H1 (cell line): ENCODE results near the gene SPATA31D4. TPM values are rescaled to one million over a fixed set of nuclear protein-coding genes. Genes with fewer than 3 reads are reported as not detected.
"Not testable (repeated sequence)": the region's sequence is repeated elsewhere in the genome, so short reads cannot be mapped to it uniquely, and the experiment has no call there.

Experiments used
- CTCF ChIA-PET: fragments of 300-600 bp; sonication (Branson Sonifier 250); formaldehyde crosslinking; loops from one replicate; lab custom pipeline; 2021; ENCODE audit not compliant: partially characterized antibody; lab: Charles Lee
- POLR2A ChIA-PET: fragments of 300-600 bp; sonication (Branson Sonifier 250); formaldehyde crosslinking; loops from one replicate; lab custom pipeline; 2021; ENCODE audit warnings: inconsistent platforms; ENCODE audit not compliant: partially characterized antibody; lab: Charles Lee
- DNase-seq, 2 experiments: peaks; one replicate each; pipeline versions ENCODE4 v3.0.0 to v3.0.0-alpha.2; 2010 to 2022; ENCODE audit warnings: low spot score in 2 of 2, low read depth in 1 of 2, mixed read lengths in 1 of 2
- FAIRE-seq: peaks from 2 replicates; lab custom pipeline; 2011; peaks lifted over from hg19 to GRCh38; lab: Jason Lieb, UNC
- H2AFZ ChIP-seq: 2 replicates; pipeline ENCODE4 v1.8.1; 2012; ENCODE audit warnings: low read length, inconsistent platforms
- H2AK5ac ChIP-seq: 2 replicates; pipeline ENCODE4 v1.6.1; 2013; ENCODE audit warnings: low read depth, low read length
- H2BK120ac ChIP-seq: replicated peaks from 2 replicates; pipeline ENCODE3; 2013; ENCODE audit warnings: low read depth, low read length, inconsistent platforms
- H2BK12ac ChIP-seq: 2 replicates; pipeline ENCODE4 v1.6.1; 2013; ENCODE audit warnings: low read depth, low read length
- H2BK15ac ChIP-seq: 2 replicates; pipeline ENCODE4 v1.6.1; 2013; ENCODE audit warnings: low read length
- H2BK20ac ChIP-seq: 2 replicates; pipeline ENCODE4 v1.6.1; 2013; ENCODE audit warnings: low read length
- H2BK5ac ChIP-seq: 2 replicates; pipeline ENCODE4 v1.6.1; 2013; ENCODE audit warnings: low read depth, low read length
- H3K14ac ChIP-seq: 2 replicates; pipeline ENCODE4 v1.6.1; 2013; ENCODE audit warnings: inconsistent platforms; ENCODE audit not compliant: insufficient read length
- H3K18ac ChIP-seq: 2 replicates; pipeline ENCODE4 v1.6.1; 2013; ENCODE audit warnings: low read length; ENCODE audit errors: extremely low read depth
- H3K23ac ChIP-seq: 2 replicates; pipeline ENCODE4 v1.6.1; 2013; ENCODE audit warnings: inconsistent platforms; ENCODE audit not compliant: insufficient read length
- H3K23me2 ChIP-seq: 2 replicates; pipeline ENCODE4 v1.6.1; 2013; ENCODE audit warnings: low read depth, low read length
- H3K27ac ChIP-seq: 2 replicates; pipeline ENCODE4 v1.6.1; 2011; ENCODE audit warnings: low read depth, low read length, inconsistent platforms
- H3K27me3 ChIP-seq, 4 experiments: replicated peaks in 1 of 4; 1 replicate in 1 of 4; 2 replicates in 3 of 4; pipeline versions ENCODE4 v1.6.1 to v1.8.1; 2011 to 2013; ENCODE audit warnings: low read length in 3 of 4, mild to moderate bottlenecking in 3 of 4, inconsistent platforms in 2 of 4, mixed read lengths in 2 of 4, moderate library complexity in 1 of 4; ENCODE audit not compliant: control insufficient read depth in 3 of 4, insufficient read depth in 3 of 4; ENCODE audit errors: extremely low read depth in 1 of 4
- H3K36me3 ChIP-seq, 4 experiments: 2 replicates each; pipeline versions ENCODE4 v1.6.1 to v1.8.1; 2011 to 2013; ENCODE audit warnings: mild to moderate bottlenecking in 4 of 4, low read length in 3 of 4, moderate library complexity in 2 of 4, control low read depth in 1 of 4, inconsistent platforms in 1 of 4; ENCODE audit not compliant: insufficient read depth in 4 of 4, control insufficient read depth in 2 of 4
- H3K4ac ChIP-seq: replicated peaks from 2 replicates; pipeline ENCODE3; 2013; ENCODE audit warnings: low read length, low read depth, mixed read lengths, inconsistent platforms; ENCODE audit not compliant: insufficient read length
- H3K4me1 ChIP-seq, 4 experiments: replicated peaks in 1 of 4; 1 replicate in 1 of 4; 2 replicates in 3 of 4; pipeline versions ENCODE4 v1.6.1 to v1.8.1; 2011 to 2013; ENCODE audit warnings: low read length in 3 of 4, inconsistent platforms in 2 of 4, mixed read lengths in 1 of 4; ENCODE audit not compliant: insufficient read depth in 4 of 4, control insufficient read depth in 3 of 4
- H3K4me2 ChIP-seq, 2 experiments: 2 replicates each; pipeline versions ENCODE4 v1.6.1 to v1.8.1; 2011 to 2013; ENCODE audit warnings: low read depth in 2 of 2, low read length in 2 of 2, control low read depth in 1 of 2, inconsistent platforms in 1 of 2, mild to moderate bottlenecking in 1 of 2; ENCODE audit not compliant: insufficient read depth in 1 of 2
- H3K4me3 ChIP-seq, 4 experiments: fragments of 200-600, 300-600 bp in 1 of 4; sonication (generic), shearing (Covaris generic), sonication (Bioruptor Twin) in 1 of 4; 2 replicates each; pipeline versions ENCODE4 v1.5.1 to v1.8.1; 2011 to 2016; ENCODE audit warnings: low read length in 4 of 4, low read depth in 3 of 4, control low read depth in 2 of 4, inconsistent platforms in 2 of 4, mild to moderate bottlenecking in 2 of 4, mixed read lengths in 1 of 4, moderate library complexity in 1 of 4; ENCODE audit not compliant: insufficient read depth in 2 of 4; ENCODE audit errors: extremely low read depth in 1 of 4
- H3K56ac ChIP-seq: replicated peaks from 2 replicates; pipeline ENCODE3; 2013; ENCODE audit warnings: low read depth, mild to moderate bottlenecking, mixed read lengths, low read length, inconsistent platforms; ENCODE audit not compliant: insufficient read length
- H3K79me1 ChIP-seq: 2 replicates; pipeline ENCODE4 v1.6.1; 2013; ENCODE audit warnings: low read depth, low read length, control low read depth
- H3K79me2 ChIP-seq, 2 experiments: 2 replicates each; pipeline versions ENCODE4 v1.6.1 to v1.8.1; 2012 to 2013; ENCODE audit warnings: low read length in 2 of 2, mild to moderate bottlenecking in 2 of 2, inconsistent platforms in 1 of 2; ENCODE audit not compliant: insufficient read depth in 2 of 2, control insufficient read depth in 1 of 2
- H3K9ac ChIP-seq, 4 experiments: replicated peaks in 1 of 4; 1 replicate in 1 of 4; 2 replicates in 3 of 4; pipeline versions ENCODE4 v1.6.1 to v1.8.1; 2011 to 2013; ENCODE audit warnings: low read depth in 3 of 4, low read length in 3 of 4, control low read depth in 2 of 4, mild to moderate bottlenecking in 2 of 4, moderate library complexity in 2 of 4, inconsistent platforms in 1 of 4; ENCODE audit errors: extremely low read depth in 1 of 4
- H3K9me3 ChIP-seq, 2 experiments: 2 replicates each; pipeline versions ENCODE4 v1.6.1 to v1.8.1; 2012 to 2013; ENCODE audit warnings: mild to moderate bottlenecking in 2 of 2, moderate library complexity in 2 of 2, control low read depth in 1 of 2, inconsistent platforms in 1 of 2, low read depth in 1 of 2, low read length in 1 of 2, mixed read lengths in 1 of 2; ENCODE audit not compliant: insufficient read depth in 2 of 2
- H4K20me1 ChIP-seq, 2 experiments: replicated peaks in 1 of 2; 2 replicates each; pipeline versions ENCODE3 to v1.8.1; 2011 to 2013; ENCODE audit warnings: inconsistent platforms in 2 of 2, low read length in 2 of 2, mild to moderate bottlenecking in 1 of 2; ENCODE audit not compliant: insufficient read depth in 2 of 2, control insufficient read depth in 1 of 2
- H4K5ac ChIP-seq: 2 replicates; pipeline ENCODE4 v1.6.1; 2013; ENCODE audit warnings: low read length, low read depth, mixed read lengths, inconsistent platforms; ENCODE audit not compliant: insufficient read length
- H4K8ac ChIP-seq: 2 replicates; pipeline ENCODE4 v1.8.0; 2013; ENCODE audit warnings: mild to moderate bottlenecking, moderate library complexity, low read length, inconsistent platforms; ENCODE audit not compliant: insufficient read depth; ENCODE audit errors: extremely low read depth
- H4K91ac ChIP-seq: replicated peaks from 2 replicates; pipeline ENCODE3; 2013; ENCODE audit warnings: low read length, mixed read lengths, inconsistent platforms; ENCODE audit not compliant: insufficient read length
- WGBS, 2 experiments: shearing (Covaris generic) in 1 of 2; methylation state at CpG; one replicate each; pipeline versions ENCODE4 v1.1.6 to v1.1.7; 2013 to 2015; ENCODE audit warnings: low lambda C conversion rate in 2 of 2, mixed read lengths in 2 of 2, inconsistent platforms in 1 of 2, low coverage in 1 of 2, missing lambda C conversion rate in 1 of 2; ENCODE audit not compliant: insufficient replicate concordance in 2 of 2, insufficient coverage in 1 of 2, insufficient read length in 1 of 2; ENCODE audit errors: extremely low coverage in 1 of 2, missing lambda C conversion rate in 1 of 2; 5-methylcytosine and 5-hydroxymethylcytosine counted together
- polyA plus RNA-seq, 7 experiments: library from polyadenylated mRNA; depleted of rRNA in 3 of 7; stranded (reverse) in 5 of 7; unstranded in 2 of 7; fragments of >200 nt in 5 of 7; fragments of 200-250 nt in 2 of 7; gene quantifications; 1 replicate in 5 of 7; 2 replicates in 1 of 7; 4 replicates in 1 of 7; pipeline versions ENCODE4 v1.2.1 to v1.2.3, GENCODE V29; 2011 to 2013; ENCODE audit warnings: missing spikeins in 2 of 7, mixed read lengths in 2 of 7
- total RNA-seq: library from RNA; stranded (reverse); fragmentation: NEBNext Ultra II Directional; extraction: Animal tissue kit (Norgen Biotek cat#: 25700); gene quantifications from 2 replicates; pipeline ENCODE4 v1.2.1, GENCODE V29; 2021

Gene SPATA31D4
- total and polyA plus RNA-seq, 2 of the 8 experiments (the other 6 are each of a cell fraction or from before 2014, with no cell fraction given) = not detected

DNA sequence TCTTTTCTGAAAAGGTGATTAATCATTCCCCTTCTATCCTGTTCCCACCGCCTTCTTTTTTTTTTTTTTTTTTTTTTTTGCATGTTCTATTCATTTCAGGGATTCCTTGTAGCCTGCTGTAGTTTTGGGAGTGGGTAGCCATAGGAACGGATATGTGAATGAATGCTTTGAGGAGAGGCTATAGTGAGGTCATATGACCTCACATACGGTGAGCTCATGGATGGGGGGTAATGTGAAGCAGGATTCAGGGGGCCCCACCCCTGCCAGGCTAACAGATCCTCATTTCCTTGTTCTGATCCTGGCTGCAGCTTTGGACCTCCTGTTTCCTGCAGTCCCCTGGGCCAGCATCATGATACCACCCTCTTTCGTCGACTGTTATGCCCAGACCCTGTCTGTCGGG, 1.9 kb downstream of the SPATA31D4 start:
- H3K9ac ChIP-seq, POLR2A ChIA-PET, H2BK15ac ChIP-seq, H3K4me1 ChIP-seq, H3K36me3 ChIP-seq, H3K23ac ChIP-seq, H3K4me3 ChIP-seq, H4K20me1 ChIP-seq, H4K91ac ChIP-seq, H3K23me2 ChIP-seq, H3K4ac ChIP-seq, H2BK5ac ChIP-seq, H3K9me3 ChIP-seq, H3K79me1 ChIP-seq, H3K56ac ChIP-seq, H2AFZ ChIP-seq, H2BK20ac ChIP-seq, H3K79me2 ChIP-seq, H2BK120ac ChIP-seq, H4K8ac ChIP-seq, CTCF ChIA-PET, H2AK5ac ChIP-seq, H3K27ac ChIP-seq, H3K14ac ChIP-seq, H2BK12ac ChIP-seq, FAIRE-seq, DNase-seq, H3K4me2 ChIP-seq, H3K18ac ChIP-seq, H3K27me3 ChIP-seq, H4K5ac ChIP-seq: not testable (repeated sequence)
- no CpG with 5 or more reads among the region's 6 CpGs for WGBS, 2 experiments

DNA sequence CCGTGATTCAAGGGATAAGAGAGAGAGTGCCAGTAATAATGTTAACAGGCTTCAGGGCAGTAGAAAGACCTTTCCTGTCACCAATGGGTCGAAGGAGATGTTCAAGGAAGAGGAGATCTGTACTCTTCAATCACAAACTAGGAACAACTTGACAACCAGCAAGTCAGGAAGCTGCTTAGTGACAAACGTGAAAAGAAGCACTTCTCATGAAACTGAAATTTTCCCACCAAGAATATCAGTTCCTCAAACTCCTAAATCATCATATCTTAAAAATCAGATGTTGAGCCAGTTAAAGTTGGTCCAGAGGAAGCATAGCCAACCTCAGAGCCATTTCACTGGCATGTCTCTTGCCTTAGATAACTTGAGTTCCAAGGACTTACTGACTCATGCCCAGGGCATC, 5.3 kb downstream of the SPATA31D4 start:
- FAIRE-seq, H3K4me3 ChIP-seq, H3K36me3 ChIP-seq, H3K4me1 ChIP-seq, H3K27ac ChIP-seq, H4K20me1 ChIP-seq, H3K79me1 ChIP-seq, H3K9me3 ChIP-seq, H2AK5ac ChIP-seq, H3K23ac ChIP-seq, H2BK5ac ChIP-seq, H3K56ac ChIP-seq, H4K5ac ChIP-seq, CTCF ChIA-PET, H2BK120ac ChIP-seq, H3K79me2 ChIP-seq, H4K8ac ChIP-seq, H3K4me2 ChIP-seq, H2BK20ac ChIP-seq, DNase-seq, POLR2A ChIA-PET, H3K18ac ChIP-seq, H2BK15ac ChIP-seq, H3K4ac ChIP-seq, H4K91ac ChIP-seq, H2AFZ ChIP-seq, H2BK12ac ChIP-seq, H3K14ac ChIP-seq, H3K27me3 ChIP-seq, H3K9ac ChIP-seq, H3K23me2 ChIP-seq: not testable (repeated sequence)
- no CpG with 5 or more reads among the region's 3 CpGs for WGBS, 2 experiments
